ENCODE data around the gene GSTO2.

- TF ChIP-seq EZH2 (IDR thresholded peaks at IDR 0.05) (no peak), POLR2AphosphoS5 (IDR thresholded peaks at IDR 0.05; ENCODE audit: borderline replicate concordance, low read depth, low read length) (no peak)
These were observed 59.6 kb downstream of the GSTO2 start for GRCh38 chr10:104328646-104328895.

Measured in SK-N-MC (cell line).